Measurements from ENCODE around the gene CLDN7.
"Not testable (repeated sequence)": the region's sequence is repeated elsewhere in the genome, so short reads cannot be mapped to it uniquely, and the experiment has no call there.

The CLDN7 gene

DNA sequence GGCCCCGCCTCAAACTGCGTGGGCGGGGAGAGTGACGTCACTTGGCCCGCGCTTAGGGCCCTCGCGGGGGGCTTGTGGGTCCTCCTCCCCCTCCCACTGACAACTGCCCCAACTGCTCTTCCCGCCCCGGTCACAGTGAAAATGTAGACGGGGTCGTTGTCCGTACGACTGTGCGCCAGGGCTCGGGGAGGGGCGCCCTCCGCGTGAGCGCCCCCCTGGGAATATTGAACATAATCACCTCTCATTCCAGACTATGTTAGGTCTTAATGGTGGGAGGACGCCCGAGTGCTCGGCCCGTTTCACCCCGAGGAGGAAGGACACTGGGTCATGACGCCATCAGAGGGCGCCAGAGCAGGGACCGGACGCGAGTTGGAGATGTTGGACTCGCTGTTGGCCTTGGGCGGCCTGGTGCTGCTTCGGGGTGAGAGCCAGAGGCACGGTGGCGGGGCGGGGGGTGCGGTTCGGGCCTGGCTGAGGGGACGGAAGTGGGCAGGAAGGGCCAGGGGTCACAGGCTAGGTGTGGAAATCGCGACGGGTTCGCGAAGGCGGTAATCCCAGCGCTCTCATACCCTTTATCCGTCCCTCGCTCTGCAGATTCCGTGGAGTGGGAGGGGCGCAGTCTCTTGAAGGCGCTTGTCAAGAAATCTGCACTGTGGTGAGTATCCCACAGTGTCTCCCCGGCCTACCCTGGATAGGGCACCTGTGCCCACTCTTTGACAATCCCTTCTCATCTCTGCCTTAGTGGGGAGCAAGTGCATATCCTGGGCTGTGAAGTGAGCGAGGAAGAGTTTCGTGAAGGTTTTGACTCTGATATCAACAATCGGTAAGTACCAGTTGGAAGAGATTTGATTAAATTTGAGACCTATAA lies 9.9 kb downstream of the CLDN7 start, which contains the start of gene ELP5:
Gene ELP5 (plus strand): TSS at position 40 of the 868 bp plus-strand sequence. CDS start 336 bp downstream, at position 376.
- peak; percentile 50 for DNase-seq

DNA sequence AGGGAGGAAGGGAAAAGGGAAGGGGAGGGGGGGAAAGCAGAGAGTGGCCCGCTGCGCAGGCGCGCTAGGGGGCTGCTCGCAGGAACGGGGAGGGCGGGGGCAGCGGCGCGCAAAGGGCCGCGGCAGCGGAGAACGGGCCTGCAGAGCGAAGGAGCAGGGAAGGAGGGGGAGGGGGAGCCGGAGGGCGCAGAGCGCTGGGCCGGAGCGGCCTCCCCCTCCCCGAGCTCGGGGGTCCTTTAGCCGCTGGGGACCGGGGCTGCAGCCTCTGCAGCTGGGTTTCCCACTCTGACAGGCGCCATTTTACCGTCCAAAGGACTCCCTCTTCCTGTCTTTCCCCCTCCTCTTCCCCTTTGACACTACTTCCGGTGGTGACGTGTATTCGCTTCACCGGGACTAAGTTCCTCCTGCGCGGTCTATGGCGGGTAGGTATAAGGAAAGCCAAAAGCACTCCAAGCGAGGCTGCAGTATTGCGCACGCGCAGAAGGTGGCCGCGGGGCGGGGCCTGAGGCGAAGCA lies 10.6 kb downstream of the CLDN7 start, which contains the start of gene CTDNEP1:
Gene CTDNEP1 (minus strand): TSS at position 74 of the 515 bp plus-strand sequence. CDS start 438 bp downstream, outside the sequence.
- DNase-seq: peak; percentile 89

DNA sequence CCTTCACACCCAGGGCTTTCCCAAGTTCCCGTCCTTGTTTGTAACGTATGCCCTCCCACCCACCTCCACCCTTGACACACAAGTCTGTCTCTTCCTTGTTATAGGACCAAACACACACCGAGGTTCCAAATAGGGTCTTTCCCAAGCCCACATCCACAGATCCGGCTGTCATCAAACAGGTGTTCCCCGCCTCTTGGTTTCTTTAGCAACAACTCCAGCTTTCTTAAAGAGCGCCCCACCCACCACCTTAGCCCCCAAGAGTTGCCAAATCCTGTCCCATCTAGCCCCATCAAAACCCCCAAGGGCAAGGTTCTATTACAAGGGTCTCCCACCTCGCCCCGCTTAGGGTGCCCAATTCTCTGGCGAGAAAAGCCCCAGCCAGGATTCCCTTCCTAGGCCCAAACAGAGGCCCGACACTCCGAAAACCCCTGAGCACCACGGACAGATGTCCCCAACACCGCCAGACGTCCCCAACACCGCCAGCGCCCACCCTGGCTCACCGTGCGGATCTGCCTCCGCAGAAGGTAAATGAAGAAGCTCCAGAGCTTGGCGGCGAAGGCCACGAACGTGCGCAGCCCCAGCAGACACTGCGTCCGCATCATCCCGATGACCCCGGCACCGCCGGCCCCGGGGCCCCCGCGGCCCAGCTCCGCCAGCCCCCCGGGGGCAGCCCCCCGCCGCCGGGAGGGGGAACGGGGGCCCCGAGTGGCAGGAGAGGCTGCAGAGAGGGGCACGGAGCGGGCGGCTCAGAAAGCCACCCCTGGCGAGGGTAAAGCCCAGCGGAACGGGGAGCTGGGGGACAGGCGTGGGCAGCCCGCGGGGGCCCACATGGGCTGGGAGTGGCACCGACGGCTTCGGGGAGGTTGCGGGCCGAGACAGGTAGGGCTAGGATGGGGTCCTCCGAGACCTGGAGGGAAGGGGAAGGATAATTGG lies 11.3 kb downstream of the CLDN7 start:
- no peak for DNase-seq

DNA sequence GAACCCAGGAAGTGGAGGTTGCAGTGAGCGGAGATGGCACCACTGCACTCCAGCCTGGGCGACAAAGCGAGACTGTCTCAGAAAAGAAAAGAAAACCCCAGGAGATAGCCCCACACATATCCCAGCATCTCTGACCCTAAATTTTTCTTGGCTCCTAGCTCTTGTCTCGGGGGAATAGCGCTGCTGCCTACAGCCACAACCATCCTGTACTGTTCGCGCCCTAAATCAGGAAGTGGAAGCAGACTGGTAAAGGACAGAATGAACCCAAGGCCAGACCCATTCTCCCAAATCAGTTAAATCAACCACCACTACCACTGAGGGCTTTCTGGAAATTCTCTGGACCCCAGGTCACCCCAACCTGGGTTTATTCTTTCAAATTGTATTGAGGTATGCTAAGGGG lies 12.4 kb downstream of the CLDN7 start:
- no peak for DNase-seq

DNA sequence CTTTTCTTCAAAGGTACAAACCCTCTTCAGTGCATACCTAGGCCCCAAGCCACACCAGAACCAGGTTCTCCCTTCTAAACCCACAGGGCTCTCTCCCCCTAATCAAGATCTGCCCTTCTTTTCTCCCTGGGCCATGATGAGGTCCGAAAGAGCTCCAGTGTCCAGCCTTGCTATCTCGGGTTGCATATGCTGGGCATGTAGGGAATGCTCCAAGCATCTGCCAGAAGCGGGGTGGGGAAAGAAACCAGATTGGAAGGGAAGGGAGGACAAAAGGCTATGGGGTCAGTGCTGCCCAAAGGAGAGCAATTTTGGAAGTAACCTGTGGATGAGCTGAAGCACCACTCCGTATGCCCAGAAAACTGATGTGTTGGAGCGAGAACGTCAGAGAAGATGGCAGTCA lies 13.1 kb downstream of the CLDN7 start:
- DNase-seq: no peak

DNA sequence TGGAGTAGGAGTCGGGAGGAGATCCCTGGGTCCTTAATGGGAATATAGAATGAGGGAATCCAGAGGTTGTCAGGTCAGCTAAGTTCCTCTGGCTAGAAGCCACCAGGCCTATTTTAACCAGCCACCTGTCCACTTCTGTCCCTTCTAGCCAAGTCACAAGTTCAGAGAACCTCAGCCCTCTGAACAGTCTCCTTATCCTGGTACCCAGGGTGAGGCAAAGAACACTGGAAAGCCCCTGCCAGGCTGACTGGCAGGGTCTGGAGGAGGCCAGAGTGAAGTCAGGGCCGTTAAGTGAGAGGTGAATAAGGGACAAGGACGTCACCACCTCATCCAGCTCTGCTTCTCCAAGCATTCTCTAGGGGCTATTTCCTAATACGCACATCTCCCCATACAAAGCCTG lies 13.5 kb downstream of the CLDN7 start:
- DNase-seq: no peak

DNA sequence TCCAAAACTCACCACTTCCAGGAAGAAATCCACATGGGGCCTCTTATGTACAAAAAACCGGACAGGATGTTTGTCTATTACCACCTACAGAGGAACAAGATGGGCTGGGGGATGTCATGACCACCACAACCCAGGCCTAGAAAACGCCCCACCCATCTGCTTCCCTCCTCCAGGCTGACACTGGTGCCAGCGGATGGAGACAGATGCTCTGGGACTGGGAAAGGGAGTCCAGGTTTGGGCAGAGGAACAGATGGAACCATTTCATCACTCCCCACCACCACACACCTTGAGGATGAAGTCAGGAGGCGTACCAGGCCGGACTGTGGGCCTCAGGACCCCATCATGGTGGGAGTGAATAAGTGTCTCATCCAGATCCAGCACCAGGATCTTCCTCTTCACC lies 15.5 kb downstream of the CLDN7 start:
- no peak for DNase-seq

DNA sequence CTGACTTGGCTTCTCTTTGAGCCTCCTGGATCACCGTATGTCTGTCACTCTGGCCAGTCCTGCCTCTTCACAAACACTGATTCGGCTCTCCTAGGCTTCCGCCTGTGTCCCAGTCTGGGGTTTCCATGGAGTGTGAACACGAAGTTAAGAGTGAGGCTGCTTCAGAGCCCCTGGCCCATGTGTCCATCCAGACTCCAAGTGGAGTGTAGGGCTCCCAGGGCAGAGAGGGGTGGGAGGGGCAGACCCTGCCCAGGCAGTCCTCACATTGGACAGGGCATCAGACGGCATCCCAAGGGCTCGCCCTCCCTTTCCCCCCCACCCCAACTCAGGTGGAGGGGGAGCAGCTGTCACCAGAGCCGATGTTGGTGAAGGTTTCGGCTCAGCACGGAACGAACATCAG lies 18.4 kb downstream of the CLDN7 start:
- DNase-seq: not testable (repeated sequence)

DNA sequence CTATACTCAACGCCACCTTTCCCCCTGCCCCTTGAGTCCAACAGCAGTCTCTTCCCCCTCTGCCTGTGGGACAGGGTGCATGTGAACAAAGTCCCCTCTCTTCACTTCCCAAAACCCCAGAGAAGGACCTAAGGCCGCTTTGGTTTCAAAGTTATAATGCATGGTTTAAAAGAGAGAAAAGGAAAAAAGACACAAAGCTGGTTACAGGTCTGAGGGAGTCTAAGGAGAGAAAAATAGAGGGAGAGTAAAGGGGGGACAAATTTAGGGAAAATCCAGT lies 18.9 kb downstream of the CLDN7 start:
- DNase-seq: no peak

DNA sequence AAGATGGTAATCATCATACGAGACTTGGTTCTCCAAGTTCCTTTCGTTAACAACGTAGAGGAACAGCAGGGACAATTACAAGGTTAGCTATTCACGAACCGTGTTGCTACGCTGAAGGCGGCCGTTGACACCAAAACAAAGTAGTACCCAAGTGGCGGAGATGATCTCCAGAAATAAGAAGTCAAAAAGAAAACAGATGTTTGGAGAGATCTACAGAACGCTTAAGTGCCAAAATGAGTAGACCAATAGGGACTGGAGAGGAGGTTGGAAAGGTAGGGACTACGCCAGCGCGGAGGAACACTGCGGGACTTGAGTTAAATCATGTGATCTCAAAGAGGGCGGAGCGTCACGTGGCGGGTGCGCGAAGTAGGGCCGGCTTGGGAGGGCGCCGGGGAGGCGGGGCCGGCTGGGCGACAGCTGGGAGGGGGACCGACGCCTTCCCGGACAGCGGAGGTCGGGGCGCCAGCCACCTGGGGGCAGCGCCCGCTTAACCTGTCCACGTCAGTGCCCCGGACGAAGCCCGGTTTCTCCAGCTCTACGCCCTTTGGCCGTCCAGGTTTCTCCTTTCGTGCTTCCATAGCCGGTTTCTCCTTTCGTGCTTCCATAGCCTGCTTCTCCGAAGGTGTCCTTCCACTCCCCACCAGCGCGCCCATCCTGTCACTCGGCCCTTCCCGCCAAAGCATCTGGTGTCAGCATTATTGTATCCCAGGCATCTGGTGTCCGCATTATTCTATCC lies 19.4 kb downstream of the CLDN7 start:
- peak; percentile 81 for DNase-seq

DNA sequence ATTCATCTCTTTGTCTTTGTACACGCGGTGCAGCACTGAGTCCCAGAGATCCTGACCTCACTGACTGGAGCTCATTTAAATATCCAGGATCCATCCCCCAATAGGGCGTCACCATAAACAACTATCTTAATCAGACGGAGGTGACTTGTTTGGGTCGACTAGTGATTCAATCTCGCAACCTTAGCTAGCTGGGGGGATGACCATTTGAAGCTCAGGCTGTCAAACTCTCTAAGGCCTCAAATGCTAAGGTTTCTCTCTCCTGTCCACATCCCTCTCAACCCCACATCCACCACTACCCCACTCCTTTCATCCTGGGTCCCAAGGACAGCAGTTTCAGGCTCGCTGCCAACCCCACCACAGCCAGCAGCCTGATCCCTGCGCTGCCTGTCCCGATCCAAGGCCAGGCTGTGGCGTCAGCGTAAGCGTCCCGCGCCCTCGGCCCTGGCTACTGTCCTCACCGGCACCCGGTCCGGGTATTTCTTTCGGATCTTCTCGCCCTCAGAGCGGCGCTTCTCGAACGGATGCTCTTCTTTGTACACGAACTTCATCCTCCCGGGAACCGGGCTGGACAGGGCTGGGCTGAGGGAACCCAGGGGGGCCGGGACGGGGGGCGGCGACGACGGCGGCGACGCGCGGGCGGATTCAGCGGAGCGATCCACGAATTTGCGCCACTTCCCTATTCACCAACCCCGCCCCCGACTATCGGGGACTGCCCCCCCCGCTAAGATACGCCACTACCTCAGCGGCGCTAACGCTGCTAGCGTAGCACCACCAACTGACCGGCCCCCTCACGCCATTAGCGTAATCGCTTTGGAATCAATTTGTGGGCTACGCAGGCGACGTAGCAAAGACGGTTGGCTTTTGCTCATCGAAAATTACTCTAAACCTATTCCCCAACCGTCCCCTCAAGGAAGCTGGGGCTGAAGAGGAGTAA lies 20.2 kb downstream of the CLDN7 start, which contains the start of gene GABARAP:
Gene GABARAP (minus strand): TSS at position 667 of the 934 bp plus-strand sequence. CDS start 119 bp downstream, at position 548.
- peak; percentile 41 for DNase-seq

DNA sequence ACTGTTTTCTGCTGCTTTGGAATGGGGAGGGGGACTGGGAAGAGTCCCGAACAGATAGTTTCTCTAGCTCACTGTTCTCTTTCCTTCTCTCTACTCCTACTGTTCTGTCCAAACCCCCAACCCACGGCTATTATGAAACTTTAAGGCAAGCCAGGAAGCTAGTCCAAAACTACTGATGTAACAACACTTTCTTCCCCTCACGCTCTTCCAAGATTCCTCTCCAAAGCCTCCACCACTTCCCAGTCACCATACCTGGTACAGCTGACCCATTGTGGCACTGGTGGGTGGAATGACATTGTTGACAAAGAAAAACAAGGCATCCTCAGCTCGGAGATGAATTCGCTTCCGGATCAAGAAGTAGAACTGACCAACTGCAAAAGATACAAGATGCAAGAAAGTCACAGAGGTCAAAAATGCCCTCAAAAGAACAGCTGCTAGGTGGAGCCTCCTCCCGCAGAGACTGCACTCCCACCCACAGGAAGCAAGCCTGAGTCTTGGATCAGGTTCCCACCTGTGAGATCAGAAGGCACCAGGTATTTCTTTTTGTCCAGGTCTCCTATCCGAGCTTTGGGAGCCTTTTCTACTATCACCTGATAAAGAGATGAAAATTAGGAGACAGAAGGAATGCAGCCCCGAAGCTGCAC lies 21.1 kb downstream of the CLDN7 start:
- DNase-seq: no peak

DNA sequence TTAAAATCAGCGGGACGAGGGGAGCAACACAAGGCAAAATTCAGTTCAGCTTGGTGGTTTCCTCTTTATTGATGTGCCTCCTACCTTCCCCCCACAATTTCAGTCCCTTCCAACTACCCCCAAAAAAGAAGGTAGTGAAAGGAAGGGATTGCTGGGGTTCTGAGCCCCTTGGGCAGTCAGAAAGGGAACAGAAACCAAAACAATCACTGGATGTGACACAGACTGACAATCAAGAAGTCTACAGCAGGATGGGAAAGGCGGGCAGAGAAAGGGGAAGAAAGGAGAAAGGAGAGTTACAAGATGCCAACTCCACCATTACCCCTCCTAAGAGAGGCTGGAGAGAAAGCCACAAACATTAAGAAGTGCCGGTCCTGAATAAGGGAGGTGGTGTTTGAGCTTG lies 21.9 kb downstream of the CLDN7 start:
- no peak for DNase-seq

DNA sequence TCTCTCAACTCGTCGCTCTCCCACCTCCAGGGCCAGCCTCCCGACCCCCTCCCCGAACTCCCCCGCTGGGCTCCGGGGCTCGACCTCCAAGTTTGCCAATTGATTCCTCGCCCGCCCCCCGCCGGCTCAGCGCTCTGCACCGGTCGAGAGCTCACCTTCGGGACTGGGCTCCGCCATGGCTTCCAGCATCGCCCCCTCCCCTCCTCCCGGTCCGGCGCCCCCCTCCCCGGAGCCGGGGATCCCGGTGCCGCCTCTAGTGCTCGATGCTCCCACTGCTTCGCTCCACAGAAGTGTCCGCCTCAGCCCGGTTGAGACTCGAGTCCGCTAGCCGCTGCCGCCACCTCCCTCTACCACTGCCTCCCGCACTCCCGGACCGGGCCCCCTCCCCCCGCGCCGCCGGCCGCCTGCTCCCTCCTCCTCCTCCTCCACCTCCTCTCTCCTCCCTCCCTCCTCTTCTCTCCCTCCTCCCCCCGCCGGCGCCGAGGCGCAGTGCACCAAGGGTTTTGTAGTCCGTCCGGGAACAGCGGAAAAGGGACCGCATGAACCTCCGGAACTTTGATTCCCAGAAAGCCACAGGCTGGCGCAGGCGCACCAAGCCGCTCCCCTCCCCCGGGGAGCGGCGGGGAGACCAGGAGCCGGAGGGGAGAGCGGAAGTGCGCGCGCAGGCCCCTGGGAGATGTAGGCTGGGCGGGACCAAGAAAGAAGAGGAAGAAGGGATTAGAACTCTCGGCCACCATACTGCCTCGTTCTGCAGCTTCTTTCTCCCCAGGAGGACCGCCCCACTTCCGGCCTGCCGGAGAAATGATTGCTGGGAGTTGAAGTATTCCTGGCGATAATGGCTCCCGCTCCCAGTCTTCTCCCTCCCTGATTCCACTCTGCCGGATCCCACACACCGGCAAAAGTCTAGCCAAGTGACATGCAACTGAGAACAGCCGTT lies 22.9 kb downstream of the CLDN7 start, which contains the start of gene PHF23:
Gene PHF23 (minus strand): TSS at position 367 of the 937 bp plus-strand sequence. CDS start 178 bp downstream, at position 189.
- peak; percentile 90 for DNase-seq

DNA sequence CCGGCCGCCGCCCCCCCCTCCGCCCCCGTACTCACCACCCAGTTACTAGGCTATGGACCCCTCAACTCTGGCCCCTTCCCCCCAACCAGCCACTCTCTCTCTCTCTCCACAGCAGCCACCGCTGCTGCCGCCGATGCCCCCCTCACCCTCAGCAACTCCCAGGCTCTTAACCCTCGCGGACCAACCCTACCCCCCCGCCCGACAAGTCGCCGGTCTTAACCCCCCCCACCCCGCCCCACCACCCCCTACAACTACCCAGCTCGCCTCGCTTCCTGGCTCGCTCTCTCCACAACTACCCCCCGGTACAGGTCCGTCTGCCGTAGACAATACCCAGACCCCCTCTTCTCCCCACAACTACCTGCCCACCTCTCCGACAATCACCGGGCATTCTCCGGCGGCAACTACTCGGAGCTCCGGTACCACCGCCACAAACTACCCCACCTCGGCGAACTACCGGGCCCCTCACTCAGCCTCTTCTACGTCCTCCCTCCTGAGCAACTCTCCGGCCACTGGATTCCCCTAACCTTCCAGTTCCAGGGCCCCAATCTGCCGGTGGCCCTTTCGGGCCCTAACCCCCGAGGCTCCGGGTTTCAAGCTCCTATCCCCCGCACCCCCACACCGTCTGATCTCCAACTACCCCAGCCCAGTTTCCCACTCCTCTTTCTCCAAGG lies 23.7 kb downstream of the CLDN7 start:
- DNase-seq: no peak

DNA sequence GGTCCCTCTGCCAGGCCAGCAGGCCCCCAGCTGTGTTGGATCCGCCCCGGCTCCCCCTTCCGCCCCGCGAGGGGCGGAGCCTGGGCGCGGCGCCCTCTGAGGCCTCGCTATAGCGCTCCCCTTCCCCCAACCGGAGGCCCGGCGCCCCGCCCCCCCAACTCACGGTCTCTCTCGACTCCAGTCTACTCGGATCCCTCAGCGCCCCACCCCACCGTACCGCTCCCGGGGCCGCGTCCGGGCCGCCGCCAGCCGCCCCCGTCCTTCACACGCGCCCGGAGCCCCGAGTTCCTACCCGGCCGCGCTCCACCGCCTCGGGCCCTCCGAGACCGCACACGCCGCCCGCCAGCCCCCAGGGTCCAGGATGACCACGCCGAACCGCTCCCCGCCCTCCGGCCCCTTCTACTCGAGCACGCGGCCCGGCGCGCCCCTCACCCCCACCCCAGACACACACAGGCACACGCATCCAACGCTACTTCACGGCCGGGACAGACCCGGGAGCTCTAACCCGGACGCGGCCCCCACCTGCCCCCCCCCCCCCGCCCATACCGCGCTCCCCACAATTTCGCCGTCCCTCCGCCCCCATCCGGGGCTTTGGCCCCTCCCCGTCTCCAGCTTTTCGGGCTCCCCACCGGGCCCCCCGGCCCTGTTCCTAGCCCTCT lies 24.4 kb downstream of the CLDN7 start:
- no peak for DNase-seq

DNA sequence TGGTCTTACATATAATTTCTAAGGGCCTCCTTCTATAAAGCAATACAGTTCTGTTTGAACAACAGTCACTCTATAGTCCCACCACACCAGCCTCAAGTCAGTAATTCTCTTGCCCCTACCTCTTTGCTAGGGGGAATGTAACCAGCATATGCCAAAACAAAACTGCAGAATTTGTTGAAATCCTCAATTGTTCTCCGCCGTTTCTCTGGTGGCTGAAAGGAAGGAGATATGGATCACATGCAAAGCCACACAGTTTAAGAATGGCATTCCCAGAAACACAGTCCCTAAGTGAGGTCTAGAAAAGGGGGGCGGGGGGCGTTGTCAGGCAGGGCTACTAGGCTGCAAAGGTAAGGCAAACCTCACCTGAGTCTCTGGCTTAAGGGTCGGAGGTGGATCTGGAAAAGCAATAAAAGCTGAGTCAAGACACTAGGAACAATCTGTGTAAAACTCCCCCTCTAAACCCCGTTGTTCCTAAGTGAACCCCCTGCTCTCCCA lies 25.0 kb downstream of the CLDN7 start:
- DNase-seq: no peak

DNA sequence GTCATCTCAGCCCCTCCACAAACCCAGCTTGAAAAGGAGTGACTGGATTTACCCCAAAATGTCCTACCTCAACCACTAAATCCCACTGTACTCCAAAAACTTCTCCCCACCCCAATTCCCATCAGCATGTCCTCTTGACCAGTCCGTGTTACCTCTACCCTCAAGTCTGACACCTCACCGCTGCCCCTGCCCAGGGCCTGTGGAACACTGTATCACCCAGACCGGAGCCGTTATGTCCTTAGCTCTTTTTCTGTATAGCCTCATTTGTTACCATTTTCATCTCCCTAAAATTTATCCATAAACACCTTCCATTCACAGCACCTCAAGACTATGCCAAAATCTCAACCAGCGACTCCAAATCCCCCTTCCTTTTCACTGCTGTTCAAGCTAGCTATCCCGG lies 25.5 kb downstream of the CLDN7 start:
- no peak for DNase-seq
